Superior temporal gyrus (tissue), 1 donor: ENCODE measurements around the gene UGT2B15.
"Not testable (repeated sequence)": the region's sequence is repeated elsewhere in the genome, so short reads cannot be mapped to it uniquely, and the experiment has no call there.

ENCODE experiments used
- DNase-seq: peaks from one replicate; pipeline ENCODE4 v3.0.0-alpha.2; 2016; ENCODE audit errors: extremely low spot score

The UGT2B15 gene

DNA sequence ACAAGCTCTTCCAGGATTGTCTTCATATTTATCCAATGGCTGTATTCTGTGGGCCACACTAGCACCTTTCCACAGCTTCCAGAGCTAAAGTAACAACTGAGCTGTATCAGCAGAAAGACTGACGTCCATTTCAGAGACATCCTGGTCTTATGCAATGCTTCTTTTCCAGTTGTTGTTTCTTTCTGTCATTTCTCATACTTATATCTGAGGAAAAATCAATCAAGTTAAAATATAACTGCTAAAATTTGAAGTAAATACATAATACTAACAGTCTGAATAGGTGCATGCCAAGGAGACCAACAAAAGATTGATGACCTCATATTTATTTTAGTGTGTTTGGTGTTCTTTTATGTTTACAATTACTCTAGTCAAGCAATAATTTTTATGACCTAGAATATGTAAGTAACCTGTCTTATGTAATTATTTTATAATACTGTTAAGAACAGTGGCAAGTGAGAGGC lies at the start of gene UGT2B15:
Gene UGT2B15, minus strand, starts transcription at position 174 of the 461 bp plus-strand sequence. Its CDS starts 34 bp downstream, at position 140.
- not testable (repeated sequence) for DNase-seq

DNA sequence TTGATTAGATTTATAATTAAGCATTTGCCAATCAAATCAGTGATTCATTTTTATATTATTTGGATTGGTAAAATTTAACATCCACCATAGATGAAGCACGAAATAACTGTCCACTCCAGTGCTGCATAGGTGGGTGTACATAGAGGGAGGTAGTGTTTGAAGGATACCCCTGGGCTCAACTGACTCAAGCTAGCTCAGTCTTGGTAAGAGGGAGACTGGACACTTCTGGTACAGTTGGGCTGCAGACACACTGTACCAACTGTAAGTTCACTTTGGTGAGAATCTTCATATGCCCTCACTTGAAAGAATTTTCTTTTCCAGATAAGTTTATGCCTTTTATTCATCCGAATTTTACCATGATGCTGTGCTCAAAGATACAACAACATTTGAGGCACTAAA lies 48.6 kb upstream of the UGT2B15 start:
- DNase-seq, result no peak

GRCh38 chr4:68718447-68719074 lies 48.1 kb upstream of the UGT2B15 start:
- no peak for DNase-seq

DNA sequence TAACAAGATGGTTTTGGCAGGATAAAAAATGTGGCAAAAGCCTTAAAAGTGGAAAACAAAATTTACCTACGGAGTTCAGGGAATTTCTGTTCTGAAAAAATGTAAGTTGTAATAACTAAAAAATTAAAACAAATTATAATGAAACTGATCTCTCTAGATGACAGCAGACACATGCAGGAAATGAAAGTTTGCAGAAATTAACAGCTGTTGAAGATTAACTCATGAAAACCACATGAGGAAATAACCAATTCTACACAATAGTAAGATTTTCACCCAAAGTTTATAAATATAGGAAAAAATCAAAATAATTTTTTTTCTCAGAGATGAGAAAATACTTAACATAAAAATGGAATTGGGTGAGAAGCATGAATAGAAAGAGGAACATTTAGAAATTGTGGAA lies 47.5 kb upstream of the UGT2B15 start:
- DNase-seq, result no peak

- DNase-seq, result no peak
These were observed 43.9 kb upstream of the UGT2B15 start for GRCh38 chr4:68714400-68714799.

DNA sequence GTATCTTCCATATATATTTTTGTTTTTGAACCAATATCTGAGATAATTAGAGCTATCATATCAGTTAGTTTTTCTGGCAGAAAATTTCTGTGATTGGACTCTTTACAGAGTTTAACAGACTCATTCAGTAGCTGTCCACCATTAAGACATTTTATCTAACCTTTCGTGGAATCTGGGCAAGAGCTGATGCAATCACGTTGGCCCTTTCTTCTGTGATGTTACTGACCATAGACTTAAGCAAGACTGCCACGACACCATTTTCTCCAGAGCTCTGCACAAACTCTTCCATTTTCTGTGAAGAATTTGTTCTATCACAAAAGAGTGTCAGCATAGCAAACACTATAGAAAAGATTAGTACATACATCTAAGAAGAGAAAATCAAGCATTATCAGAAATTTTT lies 41.8 kb upstream of the UGT2B15 start:
- no peak for DNase-seq

DNA sequence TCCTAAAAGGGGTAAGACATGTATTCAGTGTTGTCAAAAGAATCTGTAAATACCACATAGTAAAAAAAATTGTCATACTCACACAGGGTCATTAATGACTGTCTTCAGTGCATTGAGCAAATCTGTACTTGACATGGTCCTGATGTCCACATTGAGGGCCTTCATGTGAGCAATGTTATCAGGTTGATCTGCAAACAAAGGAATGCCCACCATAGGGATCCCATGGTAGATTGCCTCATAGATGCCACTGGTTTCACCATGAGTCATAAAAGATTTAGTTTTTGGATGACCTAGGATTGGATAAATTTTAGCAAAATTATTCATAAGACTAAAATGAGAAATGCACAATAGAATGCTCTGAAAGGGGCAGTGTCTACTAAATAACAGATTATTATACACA lies 38.1 kb upstream of the UGT2B15 start:
- DNase-seq, result no peak

- DNase-seq, result not testable (repeated sequence)
These were observed 32.7 kb upstream of the UGT2B15 start for GRCh38 chr4:68703168-68703567.

DNA sequence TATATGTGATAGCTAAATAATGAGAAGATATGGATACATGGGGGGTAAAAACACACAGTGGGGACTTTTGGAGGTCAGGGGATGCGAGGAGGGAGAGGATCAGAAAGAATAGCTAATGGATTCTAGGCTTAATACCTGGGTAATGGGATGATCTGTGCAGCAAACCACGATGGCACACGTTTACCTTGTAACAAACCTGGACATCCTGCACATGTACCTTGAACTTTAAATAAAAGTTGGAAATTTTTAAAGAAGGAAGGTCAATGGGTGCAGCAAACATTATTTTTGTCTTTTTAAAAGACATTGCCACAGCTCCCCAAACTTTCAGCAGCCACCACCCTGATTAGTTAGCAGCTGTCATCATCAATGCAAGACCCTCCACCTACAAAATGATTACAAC lies 29.7 kb upstream of the UGT2B15 start:
- no peak for DNase-seq

- DNase-seq, result no peak
These were observed 23.0 kb upstream of the UGT2B15 start for GRCh38 chr4:68693325-68694075.

DNA sequence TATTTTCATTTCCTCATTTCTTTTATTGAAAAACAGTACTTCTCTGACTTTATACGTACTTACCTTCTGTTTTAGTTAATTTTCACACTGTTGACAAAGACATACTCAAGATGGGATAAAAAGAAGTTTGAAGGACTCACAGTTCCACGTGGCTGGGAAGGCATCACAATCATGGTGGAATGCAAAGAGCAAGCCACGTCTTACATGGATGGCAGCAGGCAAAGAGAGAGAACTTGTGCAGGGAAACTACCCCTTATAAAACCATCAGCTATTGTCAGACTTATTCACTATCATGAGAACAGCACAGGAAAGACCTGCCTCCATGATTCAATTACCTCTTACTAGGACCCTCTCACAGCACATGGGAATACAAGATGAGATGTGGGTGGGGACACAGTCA lies 20.7 kb upstream of the UGT2B15 start:
- DNase-seq, result no peak

GRCh38 chr4:68683034-68683433 lies 12.6 kb upstream of the UGT2B15 start:
- no peak for DNase-seq

DNA sequence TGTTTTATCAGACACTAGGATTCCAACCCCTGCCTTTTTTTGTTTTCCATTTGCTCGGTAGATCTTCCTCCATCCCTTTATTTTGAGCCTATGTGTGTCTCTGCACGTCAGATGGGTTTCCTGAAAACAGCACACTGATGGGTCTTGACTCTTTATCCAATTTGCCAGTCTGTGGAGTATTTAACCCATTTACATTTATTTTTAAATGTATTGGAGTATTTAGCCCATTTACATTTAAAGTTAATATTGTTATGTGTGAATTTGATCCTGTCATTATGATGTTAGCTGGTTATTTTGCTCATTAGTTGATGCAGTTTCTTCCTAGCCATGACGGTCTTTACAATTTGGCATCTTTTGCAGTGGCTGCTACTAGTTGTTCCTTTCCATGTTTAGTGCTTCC lies 10.8 kb upstream of the UGT2B15 start:
- not testable (repeated sequence) for DNase-seq

DNA sequence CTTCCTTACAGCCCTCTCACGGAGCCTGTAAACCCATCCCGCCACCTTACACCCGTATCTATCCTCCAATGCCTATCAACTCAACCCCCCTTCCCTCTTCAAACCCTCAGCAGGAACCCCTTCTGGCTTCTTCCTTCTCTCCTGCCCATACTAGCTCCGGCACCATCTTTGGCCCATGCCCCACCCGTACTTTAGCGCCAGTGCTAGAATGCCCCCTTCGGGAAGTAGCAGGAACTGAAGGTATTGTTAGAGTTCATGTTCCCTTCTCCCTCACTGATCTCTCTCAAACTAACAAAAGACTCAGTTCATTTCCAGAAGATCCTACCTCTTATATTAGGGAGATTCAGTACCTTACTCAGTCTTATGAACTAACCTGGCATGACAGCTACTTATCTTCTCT lies 2.7 kb upstream of the UGT2B15 start:
- DNase-seq, result no peak

- DNase-seq, result not testable (repeated sequence)
These were observed 765 bp upstream of the UGT2B15 start for GRCh38 chr4:68671217-68671616.

GRCh38 chr4:68668537-68669163 lies 1.8 kb downstream of the UGT2B15 start:
- not testable (repeated sequence) for DNase-seq

- DNase-seq, result not testable (repeated sequence)
These were observed 2.9 kb downstream of the UGT2B15 start for GRCh38 chr4:68667551-68667950.

DNA sequence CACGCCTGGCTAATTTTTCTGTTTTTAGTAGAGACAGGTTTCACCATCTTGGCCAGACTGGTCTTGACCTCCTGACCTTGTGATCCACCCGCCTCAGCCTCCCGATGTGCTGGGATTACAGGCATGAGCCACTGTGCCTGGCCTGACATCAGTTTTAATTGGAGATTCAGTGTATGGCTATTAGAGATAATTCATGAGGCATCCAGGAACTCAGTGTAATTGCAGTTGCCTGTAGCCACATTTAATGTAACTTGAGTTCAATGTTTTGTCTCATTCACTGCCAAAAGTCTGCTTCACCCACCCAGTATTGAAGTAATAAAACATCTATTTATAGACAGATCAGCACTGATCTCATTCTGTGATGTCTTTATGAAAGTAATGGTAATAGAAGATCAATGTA lies 5.7 kb downstream of the UGT2B15 start:
- DNase-seq, result not testable (repeated sequence)

GRCh38 chr4:68662836-68663574 lies 7.4 kb downstream of the UGT2B15 start:
- DNase-seq, result not testable (repeated sequence)

DNA sequence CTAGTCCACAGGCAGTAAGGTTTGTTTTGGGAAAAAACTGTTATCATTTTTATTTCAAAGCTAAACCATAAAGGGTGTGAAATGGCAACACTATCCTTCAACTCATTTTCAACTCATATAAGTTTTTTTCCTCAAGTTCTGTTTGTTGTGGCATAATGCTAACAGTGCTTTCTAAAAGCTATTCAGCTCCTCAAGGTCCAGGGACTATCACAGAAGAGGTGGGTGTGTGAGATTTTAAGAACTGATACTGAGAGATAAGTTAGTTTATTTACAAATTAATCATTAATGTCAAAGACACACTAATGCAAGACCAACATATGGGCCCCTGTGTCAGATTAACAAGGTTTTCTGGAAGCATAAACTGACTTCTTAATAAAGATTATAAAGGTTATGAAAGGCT lies 11.8 kb downstream of the UGT2B15 start:
- no peak for DNase-seq

- DNase-seq, result not testable (repeated sequence)
These were observed 13.3 kb downstream of the UGT2B15 start for GRCh38 chr4:68657022-68657594.
